H9 (cell line): ENCODE data around the gene SNAI3. TPM values are rescaled to one million over a fixed set of nuclear protein-coding genes. Genes with fewer than 3 reads are reported as not detected.
A peak's percentile ranks its signal among the peaks of the same experiment; 100 is the strongest.

Experiments
- DNase-seq: peaks from one replicate; pipeline ENCODE4 v3.0.0-alpha.2; 2017
- H2AFZ ChIP-seq: one replicate; pipeline ENCODE4 v1.6.1; 2013; ENCODE audit warnings: mild to moderate bottlenecking, low read length, control low read depth, moderate library complexity
- H2AK5ac ChIP-seq: 2 replicates; pipeline ENCODE4 v1.6.1; 2013; ENCODE audit warnings: low read length, control low read depth, mixed read lengths; ENCODE audit not compliant: insufficient read length
- H2BK120ac ChIP-seq: one replicate; pipeline ENCODE4 v1.6.1; 2013; ENCODE audit warnings: low read depth, mild to moderate bottlenecking, low read length, control low read depth, inconsistent platforms; ENCODE audit not compliant: poor library complexity, severe bottlenecking
- H2BK12ac ChIP-seq: 2 replicates; pipeline ENCODE4 v1.6.1; 2013; ENCODE audit warnings: low read length, control low read depth, mixed read lengths, low read depth; ENCODE audit not compliant: insufficient read length
- H2BK15ac ChIP-seq: 2 replicates; pipeline ENCODE4 v1.6.1; 2013; ENCODE audit warnings: low read depth, low read length, control low read depth
- H2BK20ac ChIP-seq: one replicate; pipeline ENCODE4 v1.6.1; 2013; ENCODE audit warnings: low read depth, mild to moderate bottlenecking, low read length, control low read depth, inconsistent platforms; ENCODE audit not compliant: poor library complexity, severe bottlenecking
- H2BK5ac ChIP-seq: 2 replicates; pipeline ENCODE4 v1.6.1; 2013; ENCODE audit warnings: low read length, control low read depth, mixed read lengths; ENCODE audit not compliant: insufficient read length
- H3K14ac ChIP-seq: 2 replicates; pipeline ENCODE4 v1.6.1; 2013; ENCODE audit warnings: low read length, control low read depth; ENCODE audit not compliant: insufficient read depth
- H3K18ac ChIP-seq: 2 replicates; pipeline ENCODE4 v1.6.1; 2013; ENCODE audit warnings: low read depth, mild to moderate bottlenecking, mixed read lengths, low read length, control low read depth; ENCODE audit not compliant: insufficient read length
- H3K23ac ChIP-seq: 2 replicates; pipeline ENCODE4 v1.6.1; 2013; ENCODE audit warnings: low read length, control low read depth, mixed read lengths, low read depth; ENCODE audit not compliant: insufficient read length
- H3K23me2 ChIP-seq: 2 replicates; pipeline ENCODE4 v1.6.1; 2013; ENCODE audit warnings: low read depth, mild to moderate bottlenecking, mixed read lengths, low read length, control low read depth; ENCODE audit not compliant: insufficient read length, poor library complexity, severe bottlenecking
- H3K27ac ChIP-seq: 2 replicates; pipeline ENCODE4 v1.5.1; 2013; ENCODE audit warnings: low read length, control low read depth, mixed read lengths, low read depth; ENCODE audit not compliant: insufficient read length
- H3K27me3 ChIP-seq: 2 replicates; pipeline ENCODE4 v1.6.1; 2013; ENCODE audit warnings: low read length, control low read depth, inconsistent platforms; ENCODE audit not compliant: insufficient read depth
- H3K4ac ChIP-seq: 2 replicates; pipeline ENCODE4 v1.6.1; 2013; ENCODE audit warnings: low read depth, mild to moderate bottlenecking, control low read depth, inconsistent platforms, low read length, moderate library complexity
- H3K4me1 ChIP-seq: 2 replicates; pipeline ENCODE4 v1.6.1; 2013; ENCODE audit warnings: low read length, control low read depth, inconsistent platforms; ENCODE audit not compliant: insufficient read depth
- H3K4me2 ChIP-seq: 2 replicates; pipeline ENCODE4 v1.6.1; 2013; ENCODE audit warnings: low read length, control low read depth, mixed read lengths; ENCODE audit not compliant: insufficient read length, insufficient read depth
- H3K56ac ChIP-seq: 2 replicates; pipeline ENCODE4 v1.6.1; 2013; ENCODE audit warnings: low read depth, mild to moderate bottlenecking, mixed read lengths, low read length, control low read depth; ENCODE audit not compliant: insufficient read length
- H3K79me1 ChIP-seq: 2 replicates; pipeline ENCODE4 v1.6.1; 2013; ENCODE audit warnings: low read depth, mild to moderate bottlenecking, moderate library complexity, low read length, control low read depth, inconsistent platforms; ENCODE audit not compliant: insufficient read depth, poor library complexity, severe bottlenecking
- H3K79me2 ChIP-seq: 2 replicates; pipeline ENCODE4 v1.6.1; 2013; ENCODE audit warnings: low read length, control low read depth, inconsistent platforms; ENCODE audit not compliant: insufficient read depth
- H3K9ac ChIP-seq: 2 replicates; pipeline ENCODE4 v1.6.1; 2013; ENCODE audit warnings: low read length, control low read depth, mixed read lengths; ENCODE audit not compliant: insufficient read length; ENCODE audit errors: extremely low read depth
- H3K9me3 ChIP-seq: one replicate; pipeline ENCODE4 v1.6.1; 2013; ENCODE audit warnings: low read depth, low read length, inconsistent platforms; ENCODE audit not compliant: control insufficient read depth
- H3T11ph ChIP-seq: one replicate; pipeline ENCODE4 v1.6.1; 2013; ENCODE audit warnings: mild to moderate bottlenecking, low read length, control low read depth, inconsistent platforms
- H4K20me1 ChIP-seq: one replicate; pipeline ENCODE4 v1.6.1; 2013; ENCODE audit not compliant: control insufficient read depth, insufficient read length, insufficient read depth
- H4K5ac ChIP-seq: 2 replicates; pipeline ENCODE4 v1.6.1; 2013; ENCODE audit warnings: low read depth, mild to moderate bottlenecking, mixed read lengths, low read length, control low read depth; ENCODE audit not compliant: insufficient read length
- H4K8ac ChIP-seq: replicated peaks from 2 replicates; pipeline ENCODE4 v1.6.1; 2013; ENCODE audit warnings: low read length, control low read depth, mixed read lengths, low read depth; ENCODE audit not compliant: insufficient read length
- H4K91ac ChIP-seq: 2 replicates; pipeline ENCODE4 v1.6.1; 2013; ENCODE audit warnings: low read depth, mild to moderate bottlenecking, moderate library complexity, mixed read lengths, low read length, control low read depth; ENCODE audit not compliant: insufficient read length
- H3K27ac Mint-ChIP-seq, 3 experiments: 2 replicates in 2 of 3; 3 replicates in 1 of 3; pipeline ENCODE4 v1.8.0; 2020 to 2021; ENCODE audit warnings: mixed read lengths in 3 of 3, mild to moderate bottlenecking in 1 of 3, moderate library complexity in 1 of 3
- H3K27me3 Mint-ChIP-seq: 2 replicates; pipeline ENCODE4 v1.8.0; 2021; ENCODE audit warnings: low read depth, mild to moderate bottlenecking, moderate library complexity, mixed read lengths
- H3K36me3 Mint-ChIP-seq, 3 experiments: 2 replicates in 2 of 3; 3 replicates in 1 of 3; pipeline ENCODE4 v1.8.0; 2020 to 2021; ENCODE audit warnings: low read depth in 3 of 3, mixed read lengths in 3 of 3; ENCODE audit not compliant: insufficient read depth in 1 of 3
- H3K4me1 Mint-ChIP-seq, 2 experiments: 2 replicates each; pipeline ENCODE4 v1.8.0; 2020; ENCODE audit warnings: mixed read lengths in 2 of 2
- H3K4me3 Mint-ChIP-seq, 2 experiments: 2 replicates in 1 of 2; 3 replicates in 1 of 2; pipeline ENCODE4 v1.8.0; 2020 to 2021; ENCODE audit warnings: mild to moderate bottlenecking in 2 of 2, mixed read lengths in 2 of 2, moderate library complexity in 1 of 2
- H3K9me3 Mint-ChIP-seq, 2 experiments: 2 replicates in 1 of 2; 3 replicates in 1 of 2; pipeline ENCODE4 v1.8.0; 2020; ENCODE audit warnings: mild to moderate bottlenecking in 2 of 2, mixed read lengths in 2 of 2, moderate library complexity in 1 of 2
- CTCF ChIP-seq: fragments of 200-600 bp; sonication (generic); conservative IDR thresholded peaks from 3 replicates; pipeline ENCODE4 v1.8.0; 2021; ENCODE audit warnings: antibody characterized with exemption, mild to moderate bottlenecking
- WGBS: extraction: QIAGEN DNeasy Blood & Tissue Kit; methylation state at CpG from one replicate; pipeline ENCODE4 v1.1.7; 2013; ENCODE audit warnings: missing lambda C conversion rate, low lambda C conversion rate, mixed read lengths; ENCODE audit not compliant: insufficient read length; ENCODE audit errors: extremely low coverage; 5-methylcytosine and 5-hydroxymethylcytosine counted together
- total RNA-seq: library from RNA; stranded (reverse); gene quantifications from 2 replicates; pipeline ENCODE4 v1.2.1, GENCODE V29; 2021

The SNAI3 gene
- total RNA-seq, 1 experiment from 2014 or later: 3.2 TPM

GRCh38 chr16:88685156-88686061, 898 bp downstream of the SNAI3 start:
- peak overlapping the region; percentile 48 for H3K4me2 ChIP-seq
- no peaks in the 10 kb centered on the region for H3K4me1 ChIP-seq
- no peak overlapping the region for H4K5ac ChIP-seq
- no peak overlapping the region for H2BK20ac ChIP-seq
- peaks cover 12% of the 10 kb centered on the region for H3K23me2 ChIP-seq
- H3K56ac ChIP-seq: no peak overlapping the region
- H2BK15ac ChIP-seq: no peak overlapping the region
- Mint-ChIP-seq H3K4me1 (peaks cover 19 to 26% of the 10 kb centered on the region in 2 experiments), H3K27me3 (peaks cover 33% of the 10 kb centered on the region), H3K27ac (no peak overlapping the region; a peak in 1 of 7 replicates), H3K4me3 (peak overlapping the region; percentile 75 to 83), H3K36me3 (peaks cover 0 to 2% (median 0%) of the 10 kb centered on the region in 3 experiments; a peak in 1 of 7 replicates), H3K9me3 (no peaks in the 10 kb centered on the region)
- no peak overlapping the region for H3K18ac ChIP-seq
- H3K79me2 ChIP-seq: no peaks in the 10 kb centered on the region
- no peak overlapping the region for H2BK12ac ChIP-seq
- no peak overlapping the region for H3T11ph ChIP-seq
- H3K79me1 ChIP-seq: no peaks in the 10 kb centered on the region
- H2BK5ac ChIP-seq: no peak overlapping the region
- H3K9me3 ChIP-seq: no peaks in the 10 kb centered on the region
- no peaks in the 10 kb centered on the region; the same call in 1 of the 2 replicates for H3K27me3 ChIP-seq
- H2AK5ac ChIP-seq: no peak overlapping the region
- no CpG with 5 or more reads among the region's 33 CpGs for WGBS
- no peak overlapping the region for H3K23ac ChIP-seq
- peak; percentile 70 for TF ChIP-seq CTCF
- no peak overlapping the region for H2AFZ ChIP-seq
- H3K9ac ChIP-seq: no peak overlapping the region
- no peak overlapping the region for H3K14ac ChIP-seq
- no peak overlapping the region for H3K27ac ChIP-seq
- DNase-seq: no peak
- H4K91ac ChIP-seq: no peak overlapping the region
- H4K20me1 ChIP-seq: no peaks in the 10 kb centered on the region
- H4K8ac ChIP-seq: no peak overlapping the region
- H2BK120ac ChIP-seq: no peak overlapping the region
- H3K4ac ChIP-seq: no peak overlapping the region
